H9 (cell line): ENCODE results near the gene SEMA6A. TPM values are rescaled to one million over a fixed set of nuclear protein-coding genes. Genes with fewer than 3 reads are reported as not detected.

Source experiments
- DNase-seq: peaks from one replicate; pipeline ENCODE4 v3.0.0-alpha.2; 2017
- H2AFZ ChIP-seq: one replicate; pipeline ENCODE4 v1.6.1; 2013; ENCODE audit warnings: mild to moderate bottlenecking, low read length, control low read depth, moderate library complexity
- H2AK5ac ChIP-seq: 2 replicates; pipeline ENCODE4 v1.6.1; 2013; ENCODE audit warnings: low read length, control low read depth, mixed read lengths; ENCODE audit not compliant: insufficient read length
- H2BK120ac ChIP-seq: one replicate; pipeline ENCODE4 v1.6.1; 2013; ENCODE audit warnings: low read depth, mild to moderate bottlenecking, low read length, control low read depth, inconsistent platforms; ENCODE audit not compliant: poor library complexity, severe bottlenecking
- H2BK12ac ChIP-seq: 2 replicates; pipeline ENCODE4 v1.6.1; 2013; ENCODE audit warnings: low read length, control low read depth, mixed read lengths, low read depth; ENCODE audit not compliant: insufficient read length
- H2BK15ac ChIP-seq: 2 replicates; pipeline ENCODE4 v1.6.1; 2013; ENCODE audit warnings: low read depth, low read length, control low read depth
- H2BK20ac ChIP-seq: one replicate; pipeline ENCODE4 v1.6.1; 2013; ENCODE audit warnings: low read depth, mild to moderate bottlenecking, low read length, control low read depth, inconsistent platforms; ENCODE audit not compliant: poor library complexity, severe bottlenecking
- H2BK5ac ChIP-seq: 2 replicates; pipeline ENCODE4 v1.6.1; 2013; ENCODE audit warnings: low read length, control low read depth, mixed read lengths; ENCODE audit not compliant: insufficient read length
- H3K14ac ChIP-seq: 2 replicates; pipeline ENCODE4 v1.6.1; 2013; ENCODE audit warnings: low read length, control low read depth; ENCODE audit not compliant: insufficient read depth
- H3K18ac ChIP-seq: 2 replicates; pipeline ENCODE4 v1.6.1; 2013; ENCODE audit warnings: low read depth, mild to moderate bottlenecking, mixed read lengths, low read length, control low read depth; ENCODE audit not compliant: insufficient read length
- H3K23ac ChIP-seq: 2 replicates; pipeline ENCODE4 v1.6.1; 2013; ENCODE audit warnings: low read length, control low read depth, mixed read lengths, low read depth; ENCODE audit not compliant: insufficient read length
- H3K23me2 ChIP-seq: 2 replicates; pipeline ENCODE4 v1.6.1; 2013; ENCODE audit warnings: low read depth, mild to moderate bottlenecking, mixed read lengths, low read length, control low read depth; ENCODE audit not compliant: insufficient read length, poor library complexity, severe bottlenecking
- H3K27ac ChIP-seq: 2 replicates; pipeline ENCODE4 v1.5.1; 2013; ENCODE audit warnings: low read length, control low read depth, mixed read lengths, low read depth; ENCODE audit not compliant: insufficient read length
- H3K27me3 ChIP-seq: 2 replicates; pipeline ENCODE4 v1.6.1; 2013; ENCODE audit warnings: low read length, control low read depth, inconsistent platforms; ENCODE audit not compliant: insufficient read depth
- H3K4ac ChIP-seq: 2 replicates; pipeline ENCODE4 v1.6.1; 2013; ENCODE audit warnings: low read depth, mild to moderate bottlenecking, control low read depth, inconsistent platforms, low read length, moderate library complexity
- H3K4me1 ChIP-seq: 2 replicates; pipeline ENCODE4 v1.6.1; 2013; ENCODE audit warnings: low read length, control low read depth, inconsistent platforms; ENCODE audit not compliant: insufficient read depth
- H3K4me2 ChIP-seq: 2 replicates; pipeline ENCODE4 v1.6.1; 2013; ENCODE audit warnings: low read length, control low read depth, mixed read lengths; ENCODE audit not compliant: insufficient read length, insufficient read depth
- H3K56ac ChIP-seq: 2 replicates; pipeline ENCODE4 v1.6.1; 2013; ENCODE audit warnings: low read depth, mild to moderate bottlenecking, mixed read lengths, low read length, control low read depth; ENCODE audit not compliant: insufficient read length
- H3K79me1 ChIP-seq: 2 replicates; pipeline ENCODE4 v1.6.1; 2013; ENCODE audit warnings: low read depth, mild to moderate bottlenecking, moderate library complexity, low read length, control low read depth, inconsistent platforms; ENCODE audit not compliant: insufficient read depth, poor library complexity, severe bottlenecking
- H3K79me2 ChIP-seq: 2 replicates; pipeline ENCODE4 v1.6.1; 2013; ENCODE audit warnings: low read length, control low read depth, inconsistent platforms; ENCODE audit not compliant: insufficient read depth
- H3K9ac ChIP-seq: 2 replicates; pipeline ENCODE4 v1.6.1; 2013; ENCODE audit warnings: low read length, control low read depth, mixed read lengths; ENCODE audit not compliant: insufficient read length; ENCODE audit errors: extremely low read depth
- H3K9me3 ChIP-seq: one replicate; pipeline ENCODE4 v1.6.1; 2013; ENCODE audit warnings: low read depth, low read length, inconsistent platforms; ENCODE audit not compliant: control insufficient read depth
- H3T11ph ChIP-seq: one replicate; pipeline ENCODE4 v1.6.1; 2013; ENCODE audit warnings: mild to moderate bottlenecking, low read length, control low read depth, inconsistent platforms
- H4K20me1 ChIP-seq: one replicate; pipeline ENCODE4 v1.6.1; 2013; ENCODE audit not compliant: control insufficient read depth, insufficient read length, insufficient read depth
- H4K5ac ChIP-seq: 2 replicates; pipeline ENCODE4 v1.6.1; 2013; ENCODE audit warnings: low read depth, mild to moderate bottlenecking, mixed read lengths, low read length, control low read depth; ENCODE audit not compliant: insufficient read length
- H4K8ac ChIP-seq: replicated peaks from 2 replicates; pipeline ENCODE4 v1.6.1; 2013; ENCODE audit warnings: low read length, control low read depth, mixed read lengths, low read depth; ENCODE audit not compliant: insufficient read length
- H4K91ac ChIP-seq: 2 replicates; pipeline ENCODE4 v1.6.1; 2013; ENCODE audit warnings: low read depth, mild to moderate bottlenecking, moderate library complexity, mixed read lengths, low read length, control low read depth; ENCODE audit not compliant: insufficient read length
- H3K27ac Mint-ChIP-seq, 3 experiments: 2 replicates in 2 of 3; 3 replicates in 1 of 3; pipeline ENCODE4 v1.8.0; 2020 to 2021; ENCODE audit warnings: mixed read lengths in 3 of 3, mild to moderate bottlenecking in 1 of 3, moderate library complexity in 1 of 3
- H3K27me3 Mint-ChIP-seq: 2 replicates; pipeline ENCODE4 v1.8.0; 2021; ENCODE audit warnings: low read depth, mild to moderate bottlenecking, moderate library complexity, mixed read lengths
- H3K36me3 Mint-ChIP-seq, 3 experiments: 2 replicates in 2 of 3; 3 replicates in 1 of 3; pipeline ENCODE4 v1.8.0; 2020 to 2021; ENCODE audit warnings: low read depth in 3 of 3, mixed read lengths in 3 of 3; ENCODE audit not compliant: insufficient read depth in 1 of 3
- H3K4me1 Mint-ChIP-seq, 2 experiments: 2 replicates each; pipeline ENCODE4 v1.8.0; 2020; ENCODE audit warnings: mixed read lengths in 2 of 2
- H3K4me3 Mint-ChIP-seq, 2 experiments: 2 replicates in 1 of 2; 3 replicates in 1 of 2; pipeline ENCODE4 v1.8.0; 2020 to 2021; ENCODE audit warnings: mild to moderate bottlenecking in 2 of 2, mixed read lengths in 2 of 2, moderate library complexity in 1 of 2
- H3K9me3 Mint-ChIP-seq, 2 experiments: 2 replicates in 1 of 2; 3 replicates in 1 of 2; pipeline ENCODE4 v1.8.0; 2020; ENCODE audit warnings: mild to moderate bottlenecking in 2 of 2, mixed read lengths in 2 of 2, moderate library complexity in 1 of 2
- CTCF ChIP-seq: fragments of 200-600 bp; sonication (generic); conservative IDR thresholded peaks from 3 replicates; pipeline ENCODE4 v1.8.0; 2021; ENCODE audit warnings: antibody characterized with exemption, mild to moderate bottlenecking
- WGBS: extraction: QIAGEN DNeasy Blood & Tissue Kit; methylation state at CpG from one replicate; pipeline ENCODE4 v1.1.7; 2013; ENCODE audit warnings: missing lambda C conversion rate, low lambda C conversion rate, mixed read lengths; ENCODE audit not compliant: insufficient read length; ENCODE audit errors: extremely low coverage; 5-methylcytosine and 5-hydroxymethylcytosine counted together
- total RNA-seq: library from RNA; stranded (reverse); gene quantifications from 2 replicates; pipeline ENCODE4 v1.2.1, GENCODE V29; 2021

SEMA6A gene
- total RNA-seq, 1 experiment from 2014 or later = 354 TPM

GRCh38 chr5:116612431-116612830, 37.8 kb upstream of the SEMA6A start:
- Histone ChIP-seq H3K27me3 (no peaks in the 10 kb centered on the region), H2AK5ac (no peak overlapping the region), H3K14ac (no peak overlapping the region), H3K4me2 (no peak overlapping the region), H2BK120ac (no peak overlapping the region), H3K23me2 (no peaks in the 10 kb centered on the region), H4K20me1 (no peaks in the 10 kb centered on the region), H3K79me1 (no peaks in the 10 kb centered on the region), H2BK15ac (no peak overlapping the region), H3K56ac (no peak overlapping the region), H3K79me2 (no peaks in the 10 kb centered on the region), H3K27ac (no peak overlapping the region), H3K4ac (no peak overlapping the region), H2BK12ac (no peak overlapping the region), H3K23ac (no peak overlapping the region), H2AFZ (no peak overlapping the region), H3K4me1 (no peaks in the 10 kb centered on the region), H4K91ac (no peak overlapping the region), H3K9ac (no peak overlapping the region), H4K8ac (no peak overlapping the region), H2BK20ac (no peak overlapping the region), H3K18ac (no peak overlapping the region), H2BK5ac (no peak overlapping the region), H3T11ph (no peak overlapping the region), H4K5ac (no peak overlapping the region), H3K9me3 (no peaks in the 10 kb centered on the region)
- Mint-ChIP-seq H3K36me3 (peaks cover 4 to 11% (median 5%) of the 10 kb centered on the region in 3 experiments), H3K27ac (no peak overlapping the region), H3K4me1 (peaks cover 3 to 5% of the 10 kb centered on the region in 2 experiments; a peak in 2 of 4 replicates), H3K27me3 (no peaks in the 10 kb centered on the region; the same call in none of the 2 replicates), H3K9me3 (peaks cover 6 to 8% of the 10 kb centered on the region in 2 experiments; a peak in 4 of 5 replicates), H3K4me3 (no peak overlapping the region)
- no peak for TF ChIP-seq CTCF
- no peak for DNase-seq
- WGBS = no CpG with 5 or more reads among the region's 5 CpGs
